HG03108 (cell line): ENCODE measurements around the gene DIAPH2.
A peak's percentile ranks its signal among the peaks of the same experiment; 100 is the strongest.
"Not testable (repeated sequence)": the region's sequence is repeated elsewhere in the genome, so short reads cannot be mapped to it uniquely, and the experiment has no call there.

Experiments
- ATAC-seq: cut with Tn5 transposase; IDR thresholded peaks from one replicate; pipeline ENCODE4 v1.9.1; 2021; ENCODE audit warnings: moderate library complexity; ENCODE audit not compliant: unreplicated experiment

Gene DIAPH2

DNA sequence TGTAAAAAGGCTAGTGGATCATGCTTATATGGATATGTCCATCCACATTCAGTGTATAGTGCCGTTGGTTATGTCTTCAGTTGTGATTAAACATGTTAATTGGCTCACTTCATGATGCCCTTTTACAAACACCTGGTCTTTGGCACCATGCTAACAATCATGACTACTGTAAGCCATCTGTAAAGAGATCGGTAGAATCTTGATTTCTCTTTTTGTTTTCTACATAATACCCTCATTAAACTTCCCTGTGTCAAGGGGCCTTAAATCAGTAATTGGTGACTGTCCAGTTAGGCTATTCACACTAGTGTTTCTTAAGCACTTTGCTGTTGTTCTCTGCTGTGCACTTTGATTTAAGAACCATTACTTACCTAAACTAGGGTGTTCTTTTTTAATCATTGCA is 674.3 kb downstream of the DIAPH2 start:
- ATAC-seq = no peak

DNA sequence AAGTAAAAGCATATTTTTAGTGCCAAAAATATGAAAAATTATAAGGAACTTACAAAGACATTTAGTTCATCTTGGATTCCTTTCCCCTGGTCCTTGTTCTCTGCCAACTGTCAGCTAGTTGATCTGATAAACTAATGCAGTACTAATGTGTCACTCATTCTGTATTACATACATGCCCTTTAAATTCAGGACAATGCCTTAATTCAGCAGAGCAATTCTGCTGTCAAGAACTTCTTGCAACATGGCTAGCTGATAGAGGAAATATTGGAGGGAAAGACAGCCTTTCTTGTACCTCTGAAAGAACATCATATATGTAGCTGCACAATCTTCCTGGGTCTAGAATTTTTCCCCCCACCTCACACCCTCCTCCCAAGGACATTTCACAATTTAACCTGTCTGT is 679.2 kb downstream of the DIAPH2 start:
- ATAC-seq = no peak

DNA sequence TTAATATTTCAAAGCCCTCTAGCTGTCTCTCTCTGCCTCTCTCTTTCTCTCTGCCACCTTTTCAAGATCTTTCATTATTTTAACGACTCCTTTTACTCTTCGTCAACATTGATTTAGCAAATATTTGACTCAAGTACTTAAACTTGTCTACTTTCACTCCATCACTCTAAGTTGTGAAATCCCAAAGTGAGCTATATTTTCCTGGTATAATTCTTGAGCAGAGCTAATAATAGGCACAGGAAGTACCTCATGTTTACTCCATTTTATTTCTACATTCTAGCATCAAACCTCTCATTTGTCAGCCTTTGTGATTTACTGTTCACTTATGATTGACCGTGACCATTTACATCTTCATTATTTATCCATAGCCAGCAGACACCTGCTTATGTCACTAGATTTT is 681.6 kb downstream of the DIAPH2 start:
- no peak for ATAC-seq

DNA sequence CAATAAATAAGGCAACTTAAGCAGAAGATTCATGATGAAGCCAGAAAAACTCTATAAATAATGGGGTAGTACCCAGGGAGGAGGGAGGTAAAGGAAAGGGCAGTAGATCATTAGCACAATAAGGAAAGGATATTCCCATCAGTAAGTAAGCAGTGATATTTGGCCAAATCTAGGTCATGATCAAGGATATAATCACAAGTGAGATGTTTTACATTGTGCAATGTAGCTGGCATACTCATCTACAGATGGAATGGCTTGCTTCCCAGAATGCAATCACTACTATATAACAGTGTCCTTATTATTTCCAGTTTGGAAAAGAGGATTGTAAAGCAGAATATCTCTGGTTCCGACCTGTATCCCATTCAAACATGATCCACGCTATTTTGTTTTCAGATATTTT is 682.5 kb downstream of the DIAPH2 start:
- ATAC-seq = no peak

DNA sequence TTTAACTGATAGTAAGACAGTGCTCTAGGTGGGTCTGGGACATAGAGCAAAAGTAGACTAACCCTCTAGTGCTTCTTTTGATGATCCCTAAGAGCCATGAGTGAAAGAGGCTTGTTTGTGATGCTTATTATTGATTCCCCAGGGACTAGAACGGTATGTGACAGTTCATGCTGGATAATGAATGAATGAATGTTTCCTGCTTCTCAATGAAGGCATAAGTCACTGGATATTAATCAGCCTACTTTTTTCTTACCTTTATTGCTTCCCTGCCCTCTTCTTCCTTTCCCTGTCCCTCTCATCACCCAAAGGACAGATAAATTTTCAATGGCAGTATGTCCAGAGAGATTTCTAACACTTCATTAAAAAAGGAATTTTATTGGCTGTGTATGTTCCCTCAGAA is 685.3 kb downstream of the DIAPH2 start:
- ATAC-seq = no peak

DNA sequence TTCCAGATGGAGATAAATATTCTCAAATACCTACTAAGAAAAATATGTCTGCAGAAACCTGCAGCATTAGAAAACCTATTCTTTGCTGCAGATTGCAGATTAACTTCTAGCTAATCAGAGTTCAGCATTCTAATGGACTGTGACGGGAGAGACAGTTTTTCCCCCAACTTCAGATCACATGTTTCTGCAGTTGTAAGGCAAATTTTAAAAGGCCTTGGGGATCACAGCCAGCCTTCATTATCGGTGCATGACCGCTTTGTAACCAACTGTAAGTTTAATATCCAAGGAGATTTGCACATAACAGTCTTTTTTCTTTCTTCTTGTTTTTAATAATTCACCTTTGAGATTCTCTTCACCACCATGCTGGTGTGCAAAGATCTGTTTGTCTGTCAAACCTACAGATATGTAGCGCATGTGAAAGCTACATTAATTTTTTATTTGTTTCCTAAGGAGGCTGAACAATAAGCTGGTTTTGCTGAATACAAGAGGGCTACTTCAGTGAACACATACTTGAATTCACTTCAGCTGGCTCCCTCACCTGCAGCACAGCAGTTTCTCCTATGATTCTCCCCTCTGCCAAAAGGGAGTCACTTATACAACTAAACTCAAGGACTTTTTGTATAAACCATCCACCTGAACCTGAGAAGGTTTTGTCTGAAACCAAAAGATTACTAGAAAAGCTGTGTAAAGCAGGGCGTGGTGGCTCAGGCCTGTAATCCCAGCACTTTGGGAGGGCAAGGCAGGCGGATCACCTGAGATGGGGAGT is 687.5 kb downstream of the DIAPH2 start:
- no peak for ATAC-seq

DNA sequence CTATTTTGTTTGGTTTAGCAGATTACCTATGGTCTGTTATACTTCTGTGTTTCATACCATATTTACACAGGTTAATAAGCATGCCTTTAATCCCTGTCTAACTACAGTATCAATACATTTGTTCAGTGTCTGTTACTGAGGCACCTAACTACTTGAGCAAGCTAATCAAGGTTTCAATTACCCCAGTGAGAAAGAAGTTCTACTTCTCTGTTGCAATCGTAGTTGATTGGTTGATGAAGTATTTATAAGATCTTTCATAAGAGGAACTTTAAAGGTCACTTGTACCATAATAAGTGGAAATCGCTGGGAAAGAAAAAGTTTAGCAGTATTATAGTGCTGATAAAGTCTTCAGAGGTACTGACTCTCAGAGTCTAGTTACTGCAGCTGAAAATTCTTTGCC is 689.6 kb downstream of the DIAPH2 start:
- ATAC-seq = no peak

DNA sequence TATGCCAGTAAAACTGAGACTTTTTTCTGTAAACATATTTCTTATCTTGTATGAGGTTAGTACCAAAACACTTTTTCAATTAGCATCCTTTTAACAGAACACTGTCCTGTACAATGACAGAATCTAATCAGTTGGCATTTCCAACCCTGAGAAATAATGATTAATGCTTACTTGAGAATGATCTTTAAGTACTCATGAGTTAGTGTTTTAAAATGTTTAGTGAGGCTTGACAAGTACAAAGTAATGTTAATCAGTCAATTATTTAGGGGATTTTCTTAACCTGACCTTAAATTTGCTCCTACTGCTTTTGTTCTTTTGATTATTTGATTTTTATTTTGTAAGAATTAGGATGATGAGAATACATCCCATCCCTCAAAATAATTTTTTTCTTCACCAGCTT is 695.6 kb downstream of the DIAPH2 start:
- no peak for ATAC-seq

DNA sequence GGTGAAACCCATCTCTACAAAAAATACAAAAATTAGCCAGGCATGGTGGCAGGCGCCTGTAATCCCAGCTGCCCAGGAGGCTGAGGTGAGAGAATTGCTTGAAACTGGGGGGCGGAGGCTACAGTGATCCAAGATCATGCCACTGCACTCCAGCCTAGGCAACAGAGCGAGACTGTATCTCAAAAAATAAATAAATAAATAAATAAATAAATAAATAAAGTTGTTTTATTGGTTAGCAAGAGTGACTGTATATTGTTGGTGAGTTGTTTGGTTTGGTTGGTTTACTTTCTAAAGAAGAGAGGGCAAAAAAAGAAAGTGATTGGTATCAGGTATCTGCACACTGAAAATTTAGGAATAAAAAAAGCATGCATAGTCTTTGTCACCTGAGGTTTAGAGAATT is 700.0 kb downstream of the DIAPH2 start:
- no peak for ATAC-seq

DNA sequence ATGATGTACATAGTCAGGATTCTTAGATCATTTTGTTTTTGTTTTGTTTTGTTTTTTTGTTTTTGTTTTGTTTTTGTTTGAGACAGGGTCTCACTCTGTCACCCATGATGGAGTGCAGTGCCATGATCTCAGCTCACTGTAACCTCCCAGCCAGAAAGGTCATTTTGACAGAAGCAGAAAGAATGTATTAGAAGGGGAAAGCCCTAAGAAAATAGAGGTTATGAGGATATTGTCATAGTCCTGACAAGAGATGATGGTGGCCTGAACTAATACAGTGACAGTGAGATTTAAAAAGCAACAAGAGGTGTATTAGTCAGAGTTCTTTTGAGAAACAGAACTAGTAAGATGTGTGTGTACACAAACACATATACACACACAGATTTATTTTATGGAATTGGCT is 702.4 kb downstream of the DIAPH2 start:
- no peak for ATAC-seq

DNA sequence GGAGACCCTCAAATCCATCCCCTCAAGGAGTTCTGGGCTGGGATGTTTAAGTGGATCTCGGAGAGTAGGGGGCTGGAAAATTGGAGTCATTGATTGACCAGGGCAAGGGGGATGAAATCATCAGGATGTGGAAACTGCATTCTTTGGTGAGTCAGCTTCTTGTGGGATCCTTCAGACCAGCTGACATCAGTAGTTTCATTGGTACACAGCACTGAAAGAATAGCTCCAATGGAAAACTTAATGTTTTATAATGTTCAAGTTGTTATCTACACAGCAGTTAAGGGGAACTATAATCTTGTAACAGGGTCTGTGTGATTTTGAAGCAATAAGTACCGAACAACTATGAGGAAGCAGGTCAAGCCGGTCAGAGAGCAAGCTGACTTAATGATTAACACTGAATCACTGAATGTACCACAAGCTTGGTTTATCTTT is 705.1 kb downstream of the DIAPH2 start:
- no peak for ATAC-seq

DNA sequence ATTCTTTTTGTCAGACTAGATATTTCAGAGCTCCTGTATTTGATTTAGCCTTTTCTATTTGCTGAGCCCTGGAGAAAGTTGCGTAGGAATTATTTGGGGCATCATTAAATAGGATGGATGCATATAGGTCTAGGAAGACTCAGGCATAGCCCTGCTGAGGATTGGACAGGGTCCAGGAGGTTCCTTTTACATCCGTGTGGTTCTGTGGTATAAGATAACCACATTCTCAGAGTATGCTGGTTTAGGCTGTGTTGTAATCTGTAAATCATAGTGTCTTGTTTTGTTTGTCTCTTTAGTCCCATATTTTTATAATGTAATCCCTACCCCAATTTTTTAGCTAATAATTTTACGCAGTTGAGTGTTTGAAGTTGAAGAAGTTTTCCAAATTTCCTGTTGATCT is 712.7 kb downstream of the DIAPH2 start:
- ATAC-seq = no peak

DNA sequence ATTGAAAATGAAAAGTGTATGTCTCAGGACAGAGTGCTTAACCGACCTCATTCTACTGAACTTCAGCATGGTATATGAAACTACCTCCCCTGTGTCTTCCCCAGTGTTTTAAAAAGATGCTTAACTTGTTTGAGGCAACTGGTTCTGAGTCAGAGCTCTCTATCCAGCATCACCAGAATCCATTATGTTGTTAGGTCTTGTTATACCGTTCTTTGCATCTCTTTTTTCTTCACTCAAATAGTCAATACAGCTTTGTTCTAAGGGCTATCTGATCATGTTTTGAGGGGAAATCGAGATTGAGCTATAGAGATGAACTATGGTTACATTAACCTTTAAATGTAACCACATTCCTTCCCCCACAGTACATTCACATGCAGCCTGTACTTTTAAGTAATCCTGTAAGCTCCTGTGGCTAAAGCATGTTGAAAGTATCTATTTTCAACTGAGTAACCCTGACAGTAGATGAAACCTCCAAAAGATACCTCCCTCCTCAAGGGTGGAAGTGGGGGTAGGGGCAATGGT is 713.4 kb downstream of the DIAPH2 start:
- peak; percentile 53 for ATAC-seq

DNA sequence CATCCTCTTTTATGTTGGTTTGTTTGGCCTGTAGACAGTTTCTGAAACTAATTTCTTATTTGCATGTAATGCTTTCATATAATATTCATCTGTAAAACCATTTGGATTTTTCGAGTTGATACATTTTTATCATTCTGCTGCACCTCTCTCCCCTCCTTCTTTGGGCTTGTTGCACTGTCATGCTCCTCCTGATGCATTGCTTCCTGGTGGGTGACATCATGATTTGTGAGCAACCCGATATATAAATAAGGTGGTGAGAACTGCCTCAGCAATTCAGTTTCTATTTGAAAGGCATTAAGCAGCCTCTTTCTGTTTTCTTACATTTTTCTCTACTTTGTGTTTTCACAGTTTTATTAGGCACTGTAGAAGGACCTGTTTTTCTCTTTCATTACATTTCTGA is 714.8 kb downstream of the DIAPH2 start:
- no peak for ATAC-seq

DNA sequence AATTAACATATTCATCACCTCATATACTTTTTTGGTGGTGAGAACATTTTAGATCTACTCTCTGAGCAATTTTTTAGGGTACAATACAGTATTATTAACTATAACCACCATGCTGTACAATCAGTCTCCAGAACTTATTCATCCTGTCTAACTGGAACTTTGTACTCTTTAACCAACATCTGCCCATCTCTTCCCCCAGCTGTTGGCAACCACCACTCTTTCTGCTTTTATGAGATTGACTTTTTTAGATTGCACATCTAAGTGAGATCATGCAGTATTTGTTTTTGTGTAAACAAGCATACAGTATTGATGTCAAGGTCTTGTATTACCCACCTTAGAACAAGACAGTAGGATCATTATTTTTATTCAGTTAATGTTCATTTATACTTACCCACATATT is 715.9 kb downstream of the DIAPH2 start:
- no peak for ATAC-seq

DNA sequence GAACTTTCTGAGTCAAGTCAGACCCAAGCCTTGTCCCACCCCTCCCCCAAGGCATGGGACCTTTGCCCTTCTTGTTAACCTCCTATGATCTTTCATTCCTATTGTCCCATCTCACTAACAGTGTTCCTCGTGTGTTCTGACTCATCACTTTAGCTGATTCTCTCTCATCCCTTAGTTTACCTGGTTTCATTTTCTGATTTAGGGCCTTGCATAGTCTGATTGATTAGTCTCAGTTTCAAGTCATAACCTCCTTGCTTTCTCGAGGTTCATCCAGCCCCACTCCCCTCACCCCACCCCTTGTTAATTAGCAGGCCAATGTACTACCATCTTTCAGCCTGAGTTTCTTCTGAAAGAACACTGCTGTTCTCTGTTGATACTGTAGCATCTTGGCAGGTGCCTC is 716.5 kb downstream of the DIAPH2 start:
- ATAC-seq = peak; percentile 28

DNA sequence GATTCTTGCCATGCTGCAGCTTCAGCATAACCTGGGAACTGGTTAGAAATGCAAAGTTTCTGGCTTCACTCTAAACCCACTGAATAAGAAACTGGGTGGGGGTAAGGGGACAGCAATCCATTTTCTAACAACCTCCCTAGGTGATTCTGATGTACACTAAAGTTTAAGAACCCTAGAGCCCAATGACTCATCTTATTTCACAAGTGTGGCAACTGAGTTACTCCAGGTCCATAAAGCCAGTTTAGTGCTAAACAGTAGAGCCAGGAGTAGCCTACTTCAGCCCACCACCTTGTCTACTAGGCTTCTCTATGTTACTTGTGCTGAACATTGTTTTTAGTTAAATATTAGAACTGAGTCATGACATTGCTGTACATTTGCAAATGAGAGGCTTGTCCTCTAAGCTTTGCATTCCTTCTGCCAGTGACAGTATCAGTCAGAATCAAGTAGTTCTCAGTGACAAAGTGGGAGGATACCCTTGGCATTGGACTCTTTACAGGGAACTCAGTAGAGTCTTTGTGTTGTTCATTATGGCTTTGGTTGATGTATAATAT is 717.0 kb downstream of the DIAPH2 start:
- no peak for ATAC-seq

DNA sequence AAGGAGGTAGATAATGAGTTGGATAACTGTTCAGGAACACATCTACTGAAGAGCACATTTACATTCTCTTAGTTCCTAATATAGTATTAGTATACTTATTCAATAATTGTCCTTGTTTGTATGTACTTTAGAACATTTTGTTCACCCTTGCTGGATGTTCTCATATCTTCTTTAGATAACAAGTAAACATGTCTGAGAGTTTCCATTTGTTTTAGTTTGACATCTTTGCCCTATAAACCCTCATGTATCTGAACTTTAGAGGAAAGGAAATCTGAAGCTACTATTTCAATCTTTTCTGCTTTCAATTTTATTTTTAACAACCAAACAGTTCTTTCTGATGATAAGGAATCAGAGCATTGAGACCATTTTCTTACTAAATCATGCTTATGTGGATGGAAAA is 717.7 kb downstream of the DIAPH2 start:
- ATAC-seq = no peak

DNA sequence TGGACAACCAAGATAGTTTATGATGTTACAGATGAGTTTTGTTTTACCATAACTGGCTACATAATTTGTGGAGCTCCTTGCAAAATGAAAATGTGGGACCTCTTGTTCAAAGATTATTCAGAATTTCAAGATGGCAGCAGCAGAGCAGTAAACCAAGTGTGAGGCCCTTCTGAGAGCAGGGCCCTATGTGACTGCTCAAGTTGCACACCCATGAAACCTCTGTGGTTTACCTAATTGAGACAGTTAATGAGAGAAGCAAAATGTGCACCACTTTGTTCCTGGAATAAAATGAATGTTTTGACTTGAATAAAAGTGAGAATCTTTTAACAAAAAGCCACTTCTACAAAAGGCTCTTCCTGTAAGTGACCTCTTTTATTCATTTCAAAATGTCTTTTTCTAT is 718.3 kb downstream of the DIAPH2 start:
- ATAC-seq = no peak

DNA sequence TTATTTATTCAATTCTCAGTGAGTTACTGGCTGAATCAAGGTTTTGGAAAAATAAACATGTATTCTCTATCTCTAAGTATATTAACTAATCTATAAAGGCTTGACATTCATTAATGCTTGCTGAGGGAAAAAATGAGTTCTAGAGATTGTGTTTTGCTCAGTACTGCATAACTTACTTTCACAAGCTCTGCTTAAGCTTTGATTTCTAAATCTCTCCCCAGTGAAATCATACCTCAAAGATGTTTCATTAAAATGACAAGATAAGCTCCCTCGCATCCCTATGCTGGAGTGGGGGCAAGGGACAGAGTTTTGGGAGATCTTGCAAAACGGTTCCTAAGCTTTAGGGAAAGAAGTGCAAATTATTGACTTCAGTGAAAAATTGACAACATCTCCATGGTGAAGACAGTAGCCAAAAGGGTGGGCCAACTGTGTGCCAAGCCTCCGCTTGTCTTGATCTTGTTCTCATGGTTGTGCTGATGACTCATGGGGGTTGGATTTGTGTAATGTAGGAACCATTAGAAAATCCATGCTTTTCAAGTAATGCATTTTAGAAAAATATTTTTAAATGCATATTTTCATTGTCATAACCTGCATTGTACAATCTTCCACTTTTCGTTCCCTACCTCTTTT is 720.5 kb downstream of the DIAPH2 start:
- ATAC-seq = no peak

DNA sequence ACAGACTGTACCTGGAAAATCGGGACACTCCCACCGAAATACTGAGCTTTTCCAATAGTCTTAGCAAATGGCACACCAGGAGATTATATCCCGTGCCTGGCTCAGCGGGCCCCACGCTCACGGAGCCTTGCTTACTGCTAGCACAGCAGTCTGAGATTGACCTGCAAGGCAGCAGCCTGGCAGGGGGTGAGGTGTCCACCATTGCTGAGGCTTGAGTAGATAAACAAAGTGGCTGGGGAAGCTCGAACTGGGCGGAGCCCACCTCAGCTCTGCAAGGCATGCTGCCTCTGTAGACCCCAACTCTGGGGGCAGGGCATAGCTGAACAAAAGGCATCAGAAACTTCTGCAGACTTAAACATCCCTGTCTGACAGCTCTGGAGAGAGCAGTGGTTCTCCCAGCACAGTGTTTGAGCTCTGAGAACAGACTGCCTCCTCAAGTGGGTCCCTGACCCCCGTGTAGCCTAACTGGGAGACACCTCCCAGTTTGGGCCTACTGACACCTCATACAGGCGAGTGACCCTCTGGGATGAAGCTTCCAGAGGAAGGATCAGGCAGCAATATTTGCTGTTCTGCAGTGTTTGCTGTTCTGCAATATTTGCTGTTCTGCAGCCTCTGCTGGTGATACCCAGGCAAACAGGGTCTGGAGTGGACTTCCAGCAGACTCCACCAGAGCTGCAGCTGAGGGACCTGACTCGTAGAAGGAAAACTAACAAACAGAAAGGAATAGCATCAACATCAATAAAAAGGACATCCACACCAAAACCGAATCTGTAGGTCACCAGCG is 725.2 kb downstream of the DIAPH2 start:
- not testable (repeated sequence) for ATAC-seq
